Neural progenitor cell (in vitro differentiated cells): ENCODE data around the gene CD83. TPM values are rescaled to one million over a fixed set of nuclear protein-coding genes. Genes with fewer than 3 reads are reported as not detected.

Source experiments
- DNase-seq: peaks from one replicate; pipeline ENCODE4 v3.0.0-alpha.2; 2016; ENCODE audit warnings: low spot score
- H2AFZ ChIP-seq: fragments of 200-600 bp; sonication (generic); replicated peaks from 2 replicates; pipeline ENCODE4 v1.6.1; 2016; ENCODE audit warnings: antibody characterized with exemption
- H3F3A ChIP-seq: fragments of 200-600 bp; sonication (generic); 2 replicates; pipeline ENCODE4 v1.6.1; 2016; ENCODE audit warnings: antibody characterized with exemption, low read depth
- H3K27ac ChIP-seq: fragments of 200-600 bp; sonication (generic); 2 replicates; pipeline ENCODE4 v1.5.1; 2016; ENCODE audit warnings: mild to moderate bottlenecking
- H3K27me3 ChIP-seq: fragments of 200-600 bp; sonication (generic); 2 replicates; pipeline ENCODE4 v1.6.1; 2016; ENCODE audit warnings: mild to moderate bottlenecking, moderate library complexity
- H3K36me3 ChIP-seq: fragments of 200-600 bp; sonication (generic); 2 replicates; pipeline ENCODE4 v1.5.1; 2016
- H3K4me1 ChIP-seq: fragments of 200-600 bp; sonication (generic); 2 replicates; pipeline ENCODE4 v1.6.1; 2016; ENCODE audit warnings: mixed run types
- H3K4me2 ChIP-seq: fragments of 200-600 bp; sonication (generic); 2 replicates; pipeline ENCODE4 v1.6.1; 2016
- H3K4me3 ChIP-seq: fragments of 200-600 bp; sonication (generic); 2 replicates; pipeline ENCODE4 v1.5.1; 2016
- H3K79me2 ChIP-seq: fragments of 200-600 bp; sonication (generic); 2 replicates; pipeline ENCODE4 v1.6.1; 2016; ENCODE audit warnings: low read depth
- H3K9ac ChIP-seq: fragments of 200-600 bp; sonication (generic); 2 replicates; pipeline ENCODE4 v1.6.1; 2016
- H3K9me3 ChIP-seq: fragments of 200-600 bp; sonication (generic); 2 replicates; pipeline ENCODE4 v1.5.1; 2016; ENCODE audit warnings: low read depth
- H4K20me1 ChIP-seq: fragments of 200-600 bp; sonication (generic); 2 replicates; pipeline ENCODE4 v1.6.1; 2016; ENCODE audit warnings: low read depth
- H3K27ac Mint-ChIP-seq: 3 replicates; pipeline ENCODE4 v1.8.0; 2021; ENCODE audit warnings: mixed read lengths
- H3K27me3 Mint-ChIP-seq: 2 replicates; pipeline ENCODE4 v1.8.0; 2022; ENCODE audit warnings: low read depth, mild to moderate bottlenecking, inconsistent platforms, moderate library complexity, mixed read lengths; ENCODE audit not compliant: insufficient read depth
- H3K36me3 Mint-ChIP-seq: 3 replicates; pipeline ENCODE4 v1.8.0; 2021; ENCODE audit warnings: mixed read lengths
- H3K4me1 Mint-ChIP-seq: 3 replicates; pipeline ENCODE4 v1.8.0; 2021; ENCODE audit warnings: mixed read lengths
- H3K4me3 Mint-ChIP-seq: 3 replicates; pipeline ENCODE4 v1.8.0; 2021; ENCODE audit warnings: mild to moderate bottlenecking, moderate library complexity, mixed read lengths
- H3K9me3 Mint-ChIP-seq: 3 replicates; pipeline ENCODE4 v1.8.0; 2020; ENCODE audit warnings: mixed read lengths
- CTCF ChIP-seq: fragments of 200-600 bp; sonication (generic); IDR thresholded peaks from 2 replicates; pipeline ENCODE4 v1.5.1; 2017; ENCODE audit warnings: antibody characterized with exemption, mild to moderate bottlenecking
- EZH2 ChIP-seq: fragments of 200-600 bp; sonication (generic); IDR thresholded peaks from 2 replicates; pipeline ENCODE4 v1.6.1; 2017; ENCODE audit warnings: antibody characterized with exemption, mild to moderate bottlenecking, moderate library complexity
- EZH2phosphoT487 ChIP-seq: fragments of 200-600 bp; sonication (generic); IDR thresholded peaks from 2 replicates; pipeline ENCODE4 v1.6.1; 2017; ENCODE audit warnings: antibody characterized with exemption
- total RNA-seq: library from RNA; depleted of rRNA; stranded (reverse); fragments of >200 nt; gene quantifications from 2 replicates; pipeline ENCODE4 v1.2.3, GENCODE V29; 2015; ENCODE audit warnings: low replicate concordance

Gene CD83
- total RNA-seq, 1 donor from 2014 or later: 0.80 TPM

- TF ChIP-seq EZH2 (no peak), EZH2phosphoT487 (no peak), CTCF (no peak)
- Histone ChIP-seq H2AFZ (no peak overlapping the region), H3K4me2 (no peak overlapping the region), H3F3A (peaks cover 3% of the 10 kb centered on the region), H3K4me1 (peaks cover 7% of the 10 kb centered on the region), H3K9ac (no peak overlapping the region), H3K79me2 (no peaks in the 10 kb centered on the region), H3K4me3 (no peak overlapping the region), H3K9me3 (no peaks in the 10 kb centered on the region), H3K36me3 (no peaks in the 10 kb centered on the region), H3K27ac (no peak overlapping the region), H3K27me3 (no peaks in the 10 kb centered on the region), H4K20me1 (no peaks in the 10 kb centered on the region)
- no peak for DNase-seq
- no peaks in the 10 kb centered on the region for H3K27me3 Mint-ChIP-seq
- H3K27ac Mint-ChIP-seq: no peak overlapping the region
- H3K4me1 Mint-ChIP-seq: peaks cover 21% of the 10 kb centered on the region
- H3K36me3 Mint-ChIP-seq: no peaks in the 10 kb centered on the region
- H3K4me3 Mint-ChIP-seq: no peak overlapping the region
- H3K9me3 Mint-ChIP-seq: no peaks in the 10 kb centered on the region
These were observed 37.6 kb upstream of the CD83 start for GRCh38 chr6:14079971-14080370.

- H3K4me3 Mint-ChIP-seq: no peak overlapping the region
- no peaks in the 10 kb centered on the region for H4K20me1 ChIP-seq
- no peak overlapping the region for H2AFZ ChIP-seq
- no peak overlapping the region for H3K4me2 ChIP-seq
- H3K79me2 ChIP-seq: no peaks in the 10 kb centered on the region
- no peak overlapping the region for H3K4me3 ChIP-seq
- H3K4me1 Mint-ChIP-seq: peaks cover 27% of the 10 kb centered on the region
- H3K36me3 Mint-ChIP-seq: no peaks in the 10 kb centered on the region
- no peaks in the 10 kb centered on the region for H3K36me3 ChIP-seq
- H3K9me3 Mint-ChIP-seq: no peaks in the 10 kb centered on the region
- H3K27me3 ChIP-seq: no peaks in the 10 kb centered on the region
- no peak for DNase-seq
- H3K9me3 ChIP-seq: no peaks in the 10 kb centered on the region
- H3K27me3 Mint-ChIP-seq: no peaks in the 10 kb centered on the region
- H3K27ac ChIP-seq: no peak overlapping the region
- TF ChIP-seq EZH2phosphoT487 (no peak), EZH2 (no peak), CTCF (no peak)
- H3F3A ChIP-seq: peaks cover 8% of the 10 kb centered on the region
- no peak overlapping the region for H3K27ac Mint-ChIP-seq
- no peak overlapping the region for H3K9ac ChIP-seq
- H3K4me1 ChIP-seq: peaks cover 11% of the 10 kb centered on the region
These were observed 36.4 kb upstream of the CD83 start for GRCh38 chr6:14081126-14081525.

- no peaks in the 10 kb centered on the region for H3K79me2 ChIP-seq
- H3K36me3 Mint-ChIP-seq: no peaks in the 10 kb centered on the region
- H3K9me3 Mint-ChIP-seq: no peaks in the 10 kb centered on the region
- H3K36me3 ChIP-seq: no peaks in the 10 kb centered on the region
- no peak overlapping the region for H3K27ac Mint-ChIP-seq
- H3K4me3 ChIP-seq: no peak overlapping the region
- no peaks in the 10 kb centered on the region for H3K27me3 Mint-ChIP-seq
- no peak overlapping the region for H3K4me2 ChIP-seq
- H3K27ac ChIP-seq: no peak overlapping the region
- no peaks in the 10 kb centered on the region for H3K27me3 ChIP-seq
- no peak overlapping the region for H3K4me3 Mint-ChIP-seq
- TF ChIP-seq EZH2phosphoT487 (no peak), EZH2 (no peak), CTCF (no peak)
- peaks cover 8% of the 10 kb centered on the region for H3F3A ChIP-seq
- no peak overlapping the region for H3K9ac ChIP-seq
- no peaks in the 10 kb centered on the region for H3K9me3 ChIP-seq
- H3K4me1 Mint-ChIP-seq: peaks cover 29% of the 10 kb centered on the region
- H2AFZ ChIP-seq: no peak overlapping the region
- H3K4me1 ChIP-seq: peaks cover 11% of the 10 kb centered on the region
- no peak for DNase-seq
- no peaks in the 10 kb centered on the region for H4K20me1 ChIP-seq
These were observed 34.8 kb upstream of the CD83 start for GRCh38 chr6:14082771-14083170.
